ENCODE measurements around the gene KRTAP3-3.
"Not testable (repeated sequence)": the region's sequence is repeated elsewhere in the genome, so short reads cannot be mapped to it uniquely, and the experiment has no call there.

KRTAP3-3 gene

DNA sequence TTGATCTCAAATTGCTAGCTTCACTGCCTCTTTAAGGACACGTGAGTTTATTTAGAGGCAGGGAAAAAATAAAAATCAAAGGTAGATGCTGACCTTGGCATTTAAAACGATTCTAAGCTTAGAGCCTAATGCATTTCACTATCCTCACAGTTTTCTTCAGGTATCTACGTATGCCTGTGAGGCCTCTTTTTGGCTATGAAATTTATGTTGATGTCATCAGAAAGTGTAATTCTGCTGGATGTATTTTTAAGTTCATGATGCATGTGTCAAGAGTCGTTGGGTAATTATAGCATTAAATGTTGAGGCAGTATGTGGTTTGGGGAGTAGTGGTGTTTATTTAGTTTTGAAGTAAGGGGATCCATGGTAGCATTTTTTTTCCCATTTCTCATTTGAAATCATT, 10.0 kb upstream of the KRTAP3-3 start:
- peak; percentile 89 for DNase-seq

DNA sequence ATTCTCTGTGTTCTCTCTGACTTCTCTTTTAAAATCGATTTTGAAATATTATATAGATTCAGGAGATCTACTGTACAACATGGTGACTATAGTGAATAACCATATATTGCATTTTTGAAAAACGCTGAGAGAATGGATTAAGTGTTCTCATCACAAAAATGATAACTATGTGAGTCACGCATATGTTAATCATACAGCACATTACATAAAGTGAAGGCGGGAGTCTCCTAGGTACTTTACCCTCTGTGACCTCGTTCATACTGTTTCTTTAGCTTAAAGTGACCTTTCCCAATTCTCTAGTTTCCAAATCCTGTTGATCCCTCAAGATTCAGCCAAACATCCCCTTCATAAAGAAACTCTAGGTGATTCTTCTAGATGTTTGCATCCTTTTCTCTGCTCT, 8.8 kb upstream of the KRTAP3-3 start:
- DNase-seq: no peak

DNA sequence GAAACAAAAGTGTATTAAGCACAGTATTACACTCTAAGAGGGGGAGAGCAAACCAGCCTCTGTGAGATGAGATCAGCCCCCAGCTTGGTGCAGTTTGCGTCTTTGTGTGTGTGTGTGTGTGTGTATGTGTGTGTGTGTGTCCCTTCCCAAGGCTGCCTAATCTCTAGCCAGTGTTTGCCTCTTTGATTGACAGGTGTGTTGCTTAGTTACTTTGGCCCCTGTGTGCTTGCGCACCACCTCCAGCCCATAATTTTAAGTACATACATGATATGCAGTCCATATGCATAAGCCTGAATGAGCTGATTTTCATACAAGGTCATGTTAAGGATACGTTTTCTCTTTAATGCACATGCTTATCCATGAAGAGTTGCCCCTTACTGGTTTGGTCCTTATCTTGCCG, 7.8 kb upstream of the KRTAP3-3 start:
- DNase-seq: no peak

DNA sequence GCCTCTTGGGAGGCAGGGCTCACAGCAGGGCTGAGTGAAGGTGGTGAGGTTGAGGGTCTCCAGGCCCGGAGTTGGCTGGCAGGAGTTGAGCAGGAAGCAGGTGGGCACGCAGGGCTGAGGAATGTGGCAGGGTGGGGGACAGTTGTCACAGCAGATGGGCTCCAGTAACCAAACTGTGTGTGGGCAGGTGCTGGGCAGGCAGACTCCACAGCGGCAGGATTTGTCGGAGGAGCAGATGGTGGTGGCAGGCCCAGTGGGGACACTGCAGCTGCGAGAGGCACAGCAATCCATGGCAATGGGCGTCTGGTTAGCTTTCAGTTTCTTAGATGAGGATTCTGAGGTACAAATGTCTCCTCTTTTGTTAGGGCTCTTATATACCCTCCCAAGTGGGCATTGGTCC, 5.6 kb upstream of the KRTAP3-3 start, which contains the start of gene KRTAP3-2:
Gene KRTAP3-2 (minus strand): TSS at position 344 of the 400 bp plus-strand sequence. CDS start 53 bp downstream, at position 291.
- DNase-seq: not testable (repeated sequence)

DNA sequence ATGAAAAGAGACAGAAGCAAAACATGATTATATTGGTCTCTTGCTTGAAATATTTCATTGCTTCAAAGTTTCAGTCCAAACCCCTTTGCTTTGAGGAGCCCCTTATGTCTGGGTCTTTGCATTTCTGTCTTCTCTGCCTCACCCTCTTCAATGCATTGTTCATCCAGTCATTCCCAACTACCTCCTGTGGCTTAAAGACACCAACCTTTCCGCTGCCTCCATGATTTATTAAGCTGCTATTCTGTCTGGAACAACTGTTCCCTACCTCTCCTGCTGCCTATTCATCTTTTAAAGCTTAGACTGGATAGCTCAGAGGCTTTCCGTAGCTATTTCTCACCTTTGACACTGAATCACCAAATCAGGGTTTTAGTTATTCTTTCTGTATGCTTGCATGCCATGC, 3.4 kb upstream of the KRTAP3-3 start:
- DNase-seq: no peak

DNA sequence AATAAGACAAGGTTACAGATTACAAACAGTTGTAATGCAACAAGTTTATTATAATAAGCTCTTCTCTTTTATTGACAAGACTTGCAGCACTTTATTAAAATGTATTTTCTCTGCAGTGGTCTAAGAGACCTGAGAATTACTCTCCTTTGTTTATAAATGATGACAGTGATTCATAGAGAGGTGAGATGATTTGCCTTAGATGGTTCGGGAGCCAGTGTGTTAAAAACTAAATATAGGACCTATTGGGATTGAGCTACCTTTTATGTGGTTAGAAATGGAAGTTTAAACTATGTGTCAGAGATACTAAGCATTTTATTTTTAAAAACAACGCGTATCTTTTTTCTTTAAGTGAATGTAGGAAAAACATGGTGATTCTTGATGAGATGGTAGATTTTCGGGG, 2.9 kb upstream of the KRTAP3-3 start:
- DNase-seq: no peak

DNA sequence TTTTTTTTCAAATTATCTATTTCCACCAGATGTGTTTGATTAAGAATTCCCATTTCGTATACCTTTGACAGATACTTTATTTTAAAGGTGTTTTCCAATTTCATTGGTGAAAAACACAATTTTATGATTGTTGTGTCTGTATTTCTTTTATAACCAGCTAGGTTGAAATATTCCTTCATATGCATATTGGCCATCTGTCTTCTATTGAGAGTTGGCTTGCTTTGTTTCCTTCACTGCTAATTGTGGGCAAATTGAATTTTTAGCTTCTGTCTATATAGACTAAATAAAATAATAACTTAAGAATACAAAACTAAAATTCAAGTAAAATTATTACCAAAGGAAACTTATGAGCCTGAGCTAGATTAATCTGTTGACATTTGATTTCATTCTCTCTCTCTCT, 1.2 kb upstream of the KRTAP3-3 start:
- DNase-seq: no peak

DNA sequence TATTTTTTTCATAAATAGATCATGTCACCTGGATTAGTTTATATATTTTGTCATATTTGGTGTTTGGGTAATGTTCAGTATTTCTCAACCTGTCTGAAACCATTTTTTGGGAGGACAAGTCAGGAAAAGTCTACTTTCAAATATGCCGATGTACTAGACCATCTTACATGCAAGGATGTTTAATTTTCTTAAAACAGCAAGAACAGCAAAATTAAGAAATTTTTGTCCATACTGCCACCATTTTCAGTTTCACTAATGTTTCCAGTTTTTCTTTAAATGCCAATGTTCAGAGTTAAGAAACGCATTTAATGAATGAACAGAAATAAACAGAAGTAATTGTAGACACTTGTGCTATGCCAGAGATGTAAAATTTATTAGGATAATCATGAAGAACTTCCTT, 880 bp downstream of the KRTAP3-3 start:
- no peak for DNase-seq

DNA sequence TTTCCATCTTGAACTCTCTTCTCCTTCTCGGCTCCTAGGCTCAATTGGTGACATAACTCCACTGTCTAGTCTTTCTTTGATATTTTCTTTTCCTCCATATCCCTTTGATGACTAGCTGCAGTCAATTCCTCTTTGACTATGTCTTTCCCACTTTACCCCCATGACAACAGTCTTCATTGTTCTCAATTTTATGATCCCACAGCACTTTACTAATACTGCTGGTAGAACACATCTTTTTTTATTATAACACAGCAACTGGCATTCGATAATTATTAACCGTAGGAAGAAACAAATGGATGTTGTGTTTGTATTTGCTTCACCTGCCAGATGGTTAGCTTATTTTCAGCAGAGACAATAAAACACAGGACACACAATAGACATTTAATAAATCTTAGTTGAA, 1.3 kb downstream of the KRTAP3-3 start:
- no peak for DNase-seq

DNA sequence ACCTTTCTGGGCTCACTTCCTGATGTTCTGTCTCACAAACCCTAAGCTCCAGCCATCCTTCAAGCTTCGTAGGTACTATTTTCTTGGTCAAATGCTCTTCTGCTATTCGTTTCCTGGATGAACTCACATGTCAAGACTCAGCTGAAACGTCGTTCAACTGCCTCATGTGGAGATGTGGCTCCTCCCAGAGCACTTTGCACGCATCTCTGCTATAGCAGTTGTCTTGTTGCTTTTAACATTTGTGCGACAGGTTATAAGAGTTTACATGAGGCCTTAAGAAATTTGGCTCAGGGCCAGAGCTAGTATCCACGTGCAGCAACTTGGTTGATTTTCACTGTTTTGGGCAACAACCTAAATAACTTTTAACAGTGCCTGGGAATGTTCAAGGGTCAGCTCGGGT, 7.0 kb downstream of the KRTAP3-3 start:
- DNase-seq: no peak

DNA sequence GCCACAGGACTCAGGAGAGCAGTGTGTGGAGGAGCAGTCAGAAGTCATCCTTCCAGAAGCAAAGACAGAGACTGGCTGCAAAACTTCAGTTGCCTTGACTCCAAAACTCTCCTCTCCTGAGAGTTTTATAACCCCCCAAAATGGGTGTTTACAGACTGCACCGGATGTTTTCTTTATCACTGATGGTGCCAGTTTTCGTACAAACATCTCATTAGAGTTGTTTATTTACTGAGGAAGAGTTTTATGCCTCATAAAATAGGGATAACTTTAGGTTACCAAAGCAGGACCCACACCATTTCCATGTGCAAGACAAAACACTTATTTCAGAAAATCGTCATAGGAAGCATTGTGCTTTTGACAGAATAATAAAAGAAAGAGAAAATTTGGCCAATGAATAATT, 9.7 kb downstream of the KRTAP3-3 start, which contains the start of gene KRT40:
Gene KRT40 (minus strand): TSS at position 101 of the 400 bp plus-strand sequence. CDS start 53 bp downstream, at position 48.
- no peak for DNase-seq

DNA sequence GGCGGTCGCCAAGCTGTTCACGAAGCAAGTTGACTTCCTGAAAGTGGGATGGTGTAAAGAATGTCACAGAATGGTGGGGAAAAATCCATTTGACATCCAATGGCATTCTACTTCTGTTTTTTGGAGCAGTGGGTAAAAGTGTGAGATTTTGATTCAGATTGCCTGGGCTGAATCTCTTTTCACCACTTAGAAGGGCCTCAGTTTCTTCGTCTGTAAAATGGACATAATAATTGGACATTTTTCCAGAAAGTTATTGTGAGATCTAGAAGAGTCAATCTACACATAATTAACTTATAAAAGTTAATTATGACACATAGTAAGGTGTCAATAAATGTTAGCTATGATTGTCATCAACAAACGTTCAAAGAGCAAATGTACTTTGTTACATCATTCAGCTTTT, 12.8 kb downstream of the KRTAP3-3 start:
- no peak for DNase-seq

DNA sequence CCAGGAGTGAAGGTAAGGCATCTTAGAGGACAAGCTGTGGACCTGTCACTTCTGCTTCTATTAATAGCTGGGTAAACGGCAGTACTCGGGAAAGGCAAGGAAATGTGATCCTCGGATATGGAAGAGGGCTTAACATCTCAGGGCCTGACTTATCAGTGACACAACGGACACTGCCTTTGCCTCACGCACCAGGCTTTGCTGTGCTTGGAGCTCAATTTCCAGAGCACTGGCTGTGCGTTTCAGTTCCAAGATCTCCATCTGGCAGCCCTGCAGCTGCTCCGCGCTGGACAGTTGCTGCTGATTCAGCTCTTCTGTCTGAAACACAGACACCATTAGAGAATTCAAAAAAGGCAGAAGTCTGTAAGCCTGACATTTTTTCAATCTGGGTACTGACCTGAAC, 13.4 kb downstream of the KRTAP3-3 start:
- DNase-seq: no peak

DNA sequence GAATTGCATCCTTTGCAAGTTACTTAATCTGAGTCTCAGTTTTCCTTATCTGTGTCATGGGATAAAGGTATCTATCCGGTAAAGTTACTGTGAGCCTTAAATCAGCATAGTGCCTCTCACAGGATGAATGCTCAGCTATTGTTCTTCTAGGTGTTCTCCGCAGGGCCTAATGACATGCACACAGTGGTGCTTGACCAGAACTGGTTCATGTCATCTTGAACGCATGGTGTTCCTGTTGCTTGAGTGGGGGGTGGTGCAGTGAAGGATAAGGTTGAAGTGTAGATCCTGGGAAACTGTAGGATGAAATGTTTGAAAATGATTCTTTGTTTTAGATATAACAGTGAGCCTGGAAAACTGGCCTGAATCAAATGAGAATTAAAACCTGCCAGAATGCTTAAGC, 13.8 kb downstream of the KRTAP3-3 start:
- DNase-seq: no peak

DNA sequence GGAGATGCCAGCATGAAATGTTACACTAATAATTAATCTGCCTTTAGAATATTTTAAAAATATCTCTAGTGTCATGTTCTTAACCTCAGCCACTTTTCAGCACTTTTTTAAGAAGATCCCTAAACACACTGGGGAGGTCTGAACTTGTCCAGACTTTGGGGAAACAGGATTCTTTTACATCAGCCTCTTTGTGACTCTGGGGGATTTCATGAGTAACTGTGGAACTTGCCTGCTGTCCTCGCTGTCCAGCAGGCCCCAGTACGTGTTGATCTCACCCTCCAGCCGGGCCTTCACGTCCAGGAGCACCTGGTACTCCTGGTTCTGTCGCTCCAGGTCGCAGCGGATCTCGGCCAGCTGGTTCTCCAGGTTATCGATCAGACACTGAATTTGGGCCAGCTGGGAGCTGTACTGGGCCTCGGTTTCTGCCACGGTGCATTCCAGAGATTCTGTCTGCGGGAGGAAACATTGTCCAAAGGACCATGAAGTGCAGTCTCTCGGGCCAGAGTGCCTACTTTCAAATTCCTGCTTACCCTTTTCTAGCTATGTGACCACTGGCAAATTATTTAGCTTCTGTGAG, 15.3 kb downstream of the KRTAP3-3 start:
- DNase-seq: no peak

DNA sequence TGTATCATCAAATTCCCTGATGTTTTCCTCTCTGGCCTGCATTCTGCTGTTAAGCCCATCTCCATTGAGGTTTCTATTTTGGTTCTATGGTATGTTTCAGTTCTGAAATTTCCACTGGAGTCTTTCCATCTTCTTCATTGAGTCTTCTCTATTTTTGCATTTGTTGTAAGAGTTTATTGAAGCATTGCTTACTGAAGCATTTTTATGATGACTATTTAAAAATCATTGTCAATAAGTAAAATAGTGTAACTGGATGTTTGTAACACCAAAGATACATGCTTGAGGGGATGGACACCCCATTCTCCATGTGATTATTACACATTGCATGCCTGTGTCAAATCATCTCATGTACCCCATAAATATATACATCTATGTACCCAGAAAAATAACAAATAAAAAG, 18.4 kb downstream of the KRTAP3-3 start:
- DNase-seq: no peak

DNA sequence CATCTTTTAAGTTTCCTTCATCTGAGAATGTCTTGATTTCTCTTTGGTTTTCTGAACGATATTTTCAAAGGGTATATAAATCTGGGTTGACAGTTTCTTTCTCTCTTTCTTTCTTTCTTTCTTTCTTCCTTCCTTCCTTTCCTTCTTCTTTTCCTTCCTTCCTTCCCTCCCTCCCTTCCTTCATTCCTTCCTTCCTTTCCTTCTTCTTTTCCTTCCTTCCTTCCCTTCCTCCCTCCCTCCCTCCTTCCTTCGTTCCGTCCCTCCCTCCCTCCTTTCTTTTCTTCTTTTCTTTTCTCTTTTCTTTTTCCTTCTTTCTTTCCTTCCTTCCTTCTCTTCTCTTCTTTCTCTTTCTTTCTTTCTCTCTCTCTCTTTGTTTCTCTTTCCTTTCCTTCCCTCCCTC, 19.6 kb downstream of the KRTAP3-3 start:
- no peak for DNase-seq

DNA sequence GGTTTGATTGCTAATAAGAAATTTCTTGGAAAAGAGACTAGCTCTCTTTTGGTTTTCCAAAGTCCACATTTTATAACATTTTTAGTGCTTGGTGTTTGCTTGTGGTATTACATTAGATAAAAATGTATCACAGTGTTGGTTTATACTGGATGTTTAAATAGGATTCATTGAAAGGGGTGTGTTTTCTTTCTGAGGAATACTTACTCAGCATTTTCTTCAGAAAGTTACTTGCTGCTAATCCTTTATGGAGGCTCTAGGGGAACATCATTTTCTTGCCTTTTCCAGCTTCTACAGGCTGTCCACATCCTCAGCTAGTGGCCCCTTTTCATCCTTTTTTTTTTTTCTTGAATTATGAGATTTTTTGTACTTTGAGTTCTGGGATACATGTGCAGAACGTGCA, 26.4 kb downstream of the KRTAP3-3 start:
- DNase-seq: no peak

DNA sequence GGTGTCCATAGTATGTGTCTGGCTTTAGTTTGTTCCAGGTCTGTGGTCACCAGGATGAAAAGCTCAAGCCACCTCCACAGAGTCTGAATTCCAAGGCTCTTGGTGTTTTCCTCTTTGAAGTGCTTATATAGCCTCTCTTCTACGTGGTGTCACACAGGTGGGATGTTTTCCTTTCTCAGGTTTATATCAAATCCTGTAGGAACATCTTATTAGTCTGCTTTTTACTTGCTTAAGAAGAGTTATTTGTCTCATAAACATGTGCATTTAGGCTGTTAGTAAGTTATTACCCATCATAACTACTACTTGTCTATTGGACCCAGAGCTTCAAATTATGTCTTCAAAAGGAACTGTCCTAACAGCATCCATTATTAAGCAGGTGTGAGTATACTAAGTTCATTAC, 27.1 kb downstream of the KRTAP3-3 start, which contains the start of gene KRT39:
Gene KRT39 (minus strand): TSS at position 101 of the 400 bp plus-strand sequence. CDS start 92 bp downstream, at position 9.
- no peak for DNase-seq

DNA sequence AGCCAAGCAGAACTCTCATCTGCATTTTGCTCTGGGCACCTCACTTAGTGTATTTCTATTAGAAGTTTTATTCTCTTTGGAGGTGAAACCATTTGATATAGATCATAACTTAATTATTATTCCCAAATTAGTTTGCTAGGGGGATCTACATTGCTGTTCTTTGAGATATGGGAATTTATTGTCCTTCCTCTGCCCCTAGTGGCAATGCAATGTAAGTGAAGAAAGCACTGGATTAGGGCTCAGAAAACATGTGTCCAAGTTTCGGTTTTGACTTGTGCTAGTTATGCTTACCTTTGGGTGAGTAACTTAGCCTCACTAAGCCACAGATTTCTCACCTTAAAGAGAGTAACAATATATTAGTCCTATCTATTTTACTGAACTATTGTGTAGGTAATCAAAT, 30.1 kb downstream of the KRTAP3-3 start:
- DNase-seq: no peak

DNA sequence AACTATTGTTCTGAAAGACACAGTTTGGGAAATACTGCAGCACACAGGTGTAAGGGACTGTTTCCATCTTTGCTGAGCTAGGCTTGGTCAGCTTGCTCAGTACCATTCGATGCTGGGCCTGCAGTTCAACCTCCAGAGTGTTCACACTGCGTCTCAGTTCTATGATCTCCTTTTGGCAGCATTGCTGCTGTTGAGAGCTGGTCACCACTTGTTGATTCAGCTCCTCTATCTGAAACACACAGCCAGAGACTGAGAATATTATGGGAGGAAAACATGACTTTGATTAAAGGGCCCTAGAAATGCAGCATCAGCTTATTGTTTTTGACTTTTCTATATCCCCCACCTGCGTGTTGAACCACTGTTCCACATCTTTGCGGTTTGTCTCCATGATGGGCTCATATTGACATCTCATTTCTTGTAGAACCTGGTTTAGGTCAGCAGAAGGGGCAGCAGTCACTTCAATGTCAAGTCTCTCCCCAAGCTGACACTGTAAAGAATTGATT, 31.9 kb downstream of the KRTAP3-3 start:
- no peak for DNase-seq

DNA sequence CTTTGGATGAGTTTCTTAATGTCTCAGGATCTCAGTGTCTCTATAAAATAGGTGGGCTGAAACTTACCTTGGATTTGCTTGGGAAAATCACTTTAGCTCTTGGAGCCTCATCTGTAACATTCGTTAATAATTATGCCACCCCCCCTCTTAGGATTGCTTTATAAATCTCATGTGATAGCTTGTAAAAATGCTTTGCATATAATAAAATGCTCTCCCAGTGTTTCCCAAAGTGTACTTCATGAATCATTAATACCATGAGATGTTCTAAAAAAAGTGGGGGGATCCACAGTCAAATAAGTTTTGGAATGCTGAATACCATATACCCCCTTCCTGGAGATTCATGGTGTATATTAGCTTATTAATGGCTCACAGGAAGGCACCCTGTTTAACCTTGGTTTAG, 32.4 kb downstream of the KRTAP3-3 start:
- DNase-seq: no peak

DNA sequence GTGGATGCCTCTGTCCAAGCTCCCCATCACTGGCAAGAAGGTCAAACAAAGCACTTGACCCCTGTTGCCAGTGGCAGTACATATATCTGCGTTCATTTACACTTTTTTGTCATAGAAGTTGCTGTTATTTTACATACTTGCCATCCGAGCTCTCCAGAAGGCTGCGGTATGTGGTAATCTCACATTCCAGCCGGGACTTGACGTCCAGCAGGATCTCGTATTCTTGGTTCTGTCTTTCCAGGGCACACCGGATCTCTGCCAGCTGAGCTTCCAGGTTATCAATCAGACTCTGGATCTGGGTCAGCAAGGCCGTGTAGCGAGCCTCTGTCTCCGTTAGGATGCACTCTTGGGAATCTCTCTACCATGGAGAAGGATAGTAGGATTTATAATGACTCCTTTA, 33.8 kb downstream of the KRTAP3-3 start:
- DNase-seq: no peak

DNA sequence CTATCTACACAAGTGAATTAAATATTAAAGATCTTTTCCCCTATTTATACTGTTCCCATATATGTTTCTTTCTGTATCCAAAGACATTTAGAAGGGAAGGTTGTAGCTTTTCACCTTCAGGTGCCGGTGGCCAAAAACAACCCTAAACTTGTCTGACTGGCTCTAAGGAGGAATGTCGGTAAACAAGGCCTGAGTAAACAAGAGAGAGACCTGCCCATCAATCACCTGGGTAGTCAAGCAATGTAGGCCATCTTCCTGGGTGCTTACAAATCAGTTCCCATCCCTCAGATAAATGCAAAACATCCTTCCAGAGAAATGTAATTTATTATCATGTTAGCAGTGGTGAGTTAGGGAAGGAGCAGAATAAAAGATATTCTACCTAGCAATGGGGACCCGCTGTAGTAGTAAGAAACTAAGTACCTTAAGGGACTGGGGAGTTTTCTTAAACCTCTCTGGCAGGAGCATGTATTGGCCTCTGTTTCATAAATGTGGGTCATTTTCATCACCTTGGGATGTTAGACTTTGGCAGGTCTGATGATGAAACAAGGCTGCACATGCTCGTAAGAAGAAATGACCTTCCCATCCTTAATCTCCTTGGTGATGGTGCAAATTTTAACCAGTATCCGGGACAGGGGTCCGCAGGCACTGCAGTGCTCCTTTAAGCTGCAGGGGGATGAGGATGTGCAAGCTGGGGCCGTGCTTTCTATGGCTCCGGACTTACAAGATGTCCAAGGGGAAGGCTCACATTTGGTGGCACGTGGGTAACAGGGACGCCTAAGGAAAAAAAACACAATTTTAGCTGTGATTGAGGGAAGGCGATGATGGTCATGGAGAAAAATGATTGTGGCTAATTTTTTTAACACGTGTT, 35.6 kb downstream of the KRTAP3-3 start:
- DNase-seq: no peak
